GM19324 (cell line): ENCODE measurements around the gene IRX4.

ENCODE experiments used
- ATAC-seq: cut with Tn5 transposase; IDR thresholded peaks from one replicate; pipeline ENCODE4 v1.9.1; 2021; ENCODE audit warnings: mild to moderate bottlenecking, moderate library complexity; ENCODE audit not compliant: unreplicated experiment, low FRiP score

IRX4 gene

GRCh38 chr5:1842004-1842819 is 40.5 kb downstream of the IRX4 start:
- no peak for ATAC-seq

GRCh38 chr5:1840741-1841521 is 41.8 kb downstream of the IRX4 start:
- no peak for ATAC-seq

DNA sequence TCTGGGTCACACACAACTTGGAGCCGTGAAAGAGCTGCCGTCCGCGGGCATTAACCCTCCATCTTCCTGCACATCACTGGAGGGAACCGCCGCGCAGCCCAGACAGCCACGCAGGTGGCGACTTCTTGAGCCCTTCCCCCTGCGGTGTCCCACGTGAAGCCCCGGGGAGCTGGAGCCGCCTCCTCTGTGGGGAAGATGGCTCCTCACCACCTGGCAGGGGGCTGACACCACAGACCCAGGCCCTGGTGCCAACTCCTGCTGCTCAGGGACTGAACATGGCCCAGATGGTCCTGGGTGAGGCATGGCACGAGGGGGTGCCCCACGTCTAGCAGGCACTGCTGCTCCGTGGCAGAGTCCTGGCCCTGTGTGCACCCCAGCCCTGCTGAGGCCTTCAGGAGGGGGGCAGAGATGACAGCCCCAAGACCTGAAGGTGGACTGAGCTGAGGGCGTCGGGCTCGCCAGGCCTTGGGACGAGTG is 42.6 kb downstream of the IRX4 start:
- no peak for ATAC-seq

GRCh38 chr5:1838013-1838412 is 44.7 kb downstream of the IRX4 start:
- ATAC-seq: no peak

DNA sequence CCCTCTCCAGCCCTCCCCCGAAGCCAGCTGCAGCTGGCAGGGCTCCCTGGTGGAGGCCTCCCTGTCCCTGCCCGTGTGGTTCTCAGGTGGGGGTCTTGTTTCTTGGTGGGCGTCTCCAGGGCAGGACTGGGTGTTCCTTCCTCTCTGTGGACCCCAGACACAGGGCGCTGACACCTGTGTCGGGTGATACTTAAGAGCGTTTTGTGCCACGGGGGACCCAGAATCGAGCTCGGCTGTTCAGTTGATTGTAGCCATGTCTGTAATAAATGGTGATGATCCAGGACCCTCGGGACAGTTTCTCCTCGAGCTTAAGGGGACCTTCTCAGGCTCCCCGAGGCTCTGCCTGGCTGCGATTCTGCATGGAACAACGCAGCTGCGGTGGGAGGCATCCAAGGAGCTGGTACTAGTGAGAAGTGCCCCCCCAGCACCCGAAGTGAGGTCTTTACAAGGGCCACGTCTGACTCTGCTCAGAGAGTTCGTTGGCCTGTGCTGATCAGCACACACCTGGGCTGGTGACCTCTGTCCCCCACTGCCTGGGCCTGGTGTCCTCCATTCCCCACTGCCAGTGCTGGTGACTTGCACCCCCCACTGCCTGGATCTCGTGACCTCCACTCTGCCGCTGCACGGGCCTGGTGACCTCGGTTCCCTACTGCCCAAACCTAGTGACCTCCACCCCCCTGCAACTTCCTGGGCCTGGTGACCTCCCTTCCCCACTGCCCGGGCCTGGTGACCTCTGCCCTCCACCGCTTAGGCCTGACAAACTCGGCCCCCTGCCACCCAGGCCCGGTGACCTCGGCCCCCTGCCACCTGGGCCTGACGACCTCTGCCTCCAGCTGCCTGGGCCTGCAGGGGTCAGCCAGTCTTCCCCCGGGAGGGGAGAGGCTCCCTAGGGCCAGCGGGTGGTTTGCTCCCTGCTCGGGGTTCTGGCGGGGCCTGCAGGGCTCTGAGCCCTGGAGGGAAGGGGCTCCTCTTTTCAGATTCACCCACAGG is 45.5 kb downstream of the IRX4 start:
- no peak for ATAC-seq

GRCh38 chr5:1836176-1836890 is 46.4 kb downstream of the IRX4 start:
- ATAC-seq: no peak

DNA sequence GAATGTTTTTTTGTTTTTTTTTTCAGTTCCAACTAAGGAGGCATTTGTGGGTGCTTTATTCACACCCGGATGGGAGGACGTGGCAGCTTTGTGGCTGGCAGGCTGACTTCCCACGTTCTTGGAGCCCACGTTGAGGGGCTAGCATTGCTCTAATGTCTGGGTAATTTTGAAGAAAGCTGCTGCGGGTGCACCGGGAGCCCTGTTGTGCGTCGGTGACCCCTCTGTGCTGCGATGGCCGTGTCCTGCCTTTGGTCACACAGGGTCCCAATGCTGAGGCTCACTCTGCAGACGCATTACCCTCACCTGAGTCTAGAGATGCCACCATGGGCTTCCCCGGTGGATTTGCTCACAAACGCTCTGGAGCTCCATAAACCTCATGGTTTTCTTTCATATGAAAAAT is 47.3 kb downstream of the IRX4 start:
- no peak for ATAC-seq

GRCh38 chr5:1834721-1835429 is 47.9 kb downstream of the IRX4 start:
- no peak for ATAC-seq

GRCh38 chr5:1834022-1834551 is 48.6 kb downstream of the IRX4 start:
- no peak for ATAC-seq

GRCh38 chr5:1833264-1834021 is 49.3 kb downstream of the IRX4 start:
- ATAC-seq: no peak

- ATAC-seq: no peak
Observed at GRCh38 chr5:1832511-1833250, 50.0 kb downstream of the IRX4 start.

DNA sequence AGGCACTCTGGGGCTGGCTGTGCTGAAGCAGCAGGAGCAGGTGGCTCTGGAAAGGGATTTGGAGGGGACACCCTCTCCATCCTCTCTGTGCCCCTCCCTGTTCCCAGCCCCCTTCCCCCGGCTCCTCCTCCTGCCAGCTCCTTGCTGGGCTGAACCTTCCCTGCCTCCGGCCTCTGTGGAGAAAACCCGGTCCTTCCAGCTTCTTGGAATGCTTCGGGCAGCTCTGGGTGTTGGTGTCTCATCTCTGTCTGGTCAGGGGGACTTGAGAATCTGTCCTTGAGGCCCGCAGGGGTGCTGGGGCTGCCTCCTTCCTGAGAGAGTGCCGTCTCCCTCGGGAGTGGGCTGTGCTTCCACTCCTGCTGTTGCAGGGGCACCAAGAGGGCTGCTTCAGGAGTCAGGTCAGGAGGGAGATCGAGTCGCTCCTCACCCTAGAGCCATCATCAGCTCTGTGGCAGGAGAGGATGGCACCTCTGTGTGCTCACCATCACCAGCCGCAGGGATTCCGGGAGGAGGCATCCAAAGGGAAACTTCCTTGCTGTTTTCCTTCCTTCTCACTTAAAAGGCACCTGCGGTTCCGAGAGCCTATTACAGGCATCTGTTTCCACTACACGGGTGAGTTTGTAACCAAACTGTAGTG is 50.9 kb downstream of the IRX4 start:
- no peak for ATAC-seq

DNA sequence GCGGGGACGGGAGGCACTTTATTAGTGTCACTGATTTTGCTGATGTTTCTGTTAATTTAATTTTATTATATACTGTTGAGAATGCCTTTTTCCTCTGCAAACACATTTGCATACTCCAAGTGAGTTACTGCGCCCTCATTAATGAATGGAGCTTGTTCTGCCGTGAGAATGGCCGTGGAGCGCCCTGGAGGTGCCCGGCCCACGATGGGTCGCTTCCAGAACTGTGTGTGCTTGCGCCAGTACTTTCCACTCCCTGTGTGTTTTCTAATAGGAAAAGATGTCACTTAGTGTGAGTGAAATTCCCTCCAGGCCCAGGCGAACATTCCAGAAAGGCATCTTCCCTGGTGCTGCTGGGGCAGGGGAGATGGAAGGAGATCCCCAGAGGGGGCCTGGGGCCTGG is 51.5 kb downstream of the IRX4 start:
- ATAC-seq: no peak

DNA sequence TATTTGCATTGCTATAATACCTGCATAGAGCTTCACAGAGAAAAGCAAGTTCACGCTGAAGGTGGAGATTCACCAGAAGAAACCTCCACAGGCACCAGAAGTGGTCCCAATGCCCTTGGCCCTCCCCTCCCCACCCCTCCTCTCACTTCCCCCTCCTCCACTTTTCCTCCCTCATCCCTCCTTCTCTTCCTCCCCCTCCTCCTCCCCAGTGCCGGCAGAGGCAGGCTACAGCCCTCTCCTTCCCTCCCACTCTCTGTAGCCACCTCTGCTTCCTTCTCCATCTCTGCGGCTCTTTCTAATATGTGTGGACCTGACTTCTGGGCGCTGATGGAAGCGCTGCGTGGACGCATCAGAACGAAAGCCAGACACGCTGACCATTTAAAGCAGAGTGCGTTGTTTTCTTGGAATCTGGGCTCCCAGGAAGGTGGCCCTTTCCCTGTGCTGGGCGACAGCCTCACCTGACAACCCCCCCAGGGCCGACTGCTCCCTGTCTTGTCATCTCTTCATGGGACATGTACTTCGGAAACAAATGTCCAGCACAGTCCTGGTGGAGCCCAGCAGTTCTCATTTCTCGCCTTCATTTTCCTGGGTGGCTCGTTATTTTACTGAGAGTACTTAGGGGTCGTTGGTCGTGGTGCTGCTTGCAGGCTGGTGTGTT is 52.0 kb downstream of the IRX4 start:
- ATAC-seq: no peak

DNA sequence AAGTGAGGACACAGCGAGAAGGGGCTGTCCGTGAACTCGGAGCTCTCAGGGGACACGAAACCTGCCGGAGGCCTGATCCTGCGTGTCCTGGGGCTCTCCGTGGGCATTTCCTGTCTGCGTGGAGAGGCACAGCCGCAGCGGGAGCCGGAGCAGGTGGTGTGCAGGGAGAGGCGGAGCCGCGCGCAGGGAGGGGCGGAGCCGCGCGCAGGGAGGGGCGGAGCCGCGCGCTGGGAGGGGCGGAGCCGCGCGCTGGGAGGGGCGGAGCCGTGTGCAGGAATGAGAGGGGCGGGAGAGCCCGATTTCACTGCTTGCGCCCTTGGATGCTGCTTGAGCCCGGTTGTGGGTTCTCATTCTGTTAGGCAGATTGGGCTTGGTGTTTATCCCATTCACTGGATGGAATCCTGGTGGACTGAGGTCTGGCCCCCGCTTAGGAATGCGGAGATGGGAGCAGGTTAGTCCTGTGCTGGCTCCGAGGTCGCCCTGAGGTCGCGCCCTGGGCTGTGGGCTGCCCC is 54.8 kb downstream of the IRX4 start:
- no peak for ATAC-seq
